GM19438 (cell line): ENCODE measurements around the gene NAXE.
"Not testable (repeated sequence)": the region's sequence is repeated elsewhere in the genome, so short reads cannot be mapped to it uniquely, and the experiment has no call there.

Experiments
- ATAC-seq: cut with Tn5 transposase; IDR thresholded peaks from one replicate; pipeline ENCODE4 v1.9.1; 2021; ENCODE audit warnings: low read depth; ENCODE audit not compliant: unreplicated experiment

Gene NAXE

DNA sequence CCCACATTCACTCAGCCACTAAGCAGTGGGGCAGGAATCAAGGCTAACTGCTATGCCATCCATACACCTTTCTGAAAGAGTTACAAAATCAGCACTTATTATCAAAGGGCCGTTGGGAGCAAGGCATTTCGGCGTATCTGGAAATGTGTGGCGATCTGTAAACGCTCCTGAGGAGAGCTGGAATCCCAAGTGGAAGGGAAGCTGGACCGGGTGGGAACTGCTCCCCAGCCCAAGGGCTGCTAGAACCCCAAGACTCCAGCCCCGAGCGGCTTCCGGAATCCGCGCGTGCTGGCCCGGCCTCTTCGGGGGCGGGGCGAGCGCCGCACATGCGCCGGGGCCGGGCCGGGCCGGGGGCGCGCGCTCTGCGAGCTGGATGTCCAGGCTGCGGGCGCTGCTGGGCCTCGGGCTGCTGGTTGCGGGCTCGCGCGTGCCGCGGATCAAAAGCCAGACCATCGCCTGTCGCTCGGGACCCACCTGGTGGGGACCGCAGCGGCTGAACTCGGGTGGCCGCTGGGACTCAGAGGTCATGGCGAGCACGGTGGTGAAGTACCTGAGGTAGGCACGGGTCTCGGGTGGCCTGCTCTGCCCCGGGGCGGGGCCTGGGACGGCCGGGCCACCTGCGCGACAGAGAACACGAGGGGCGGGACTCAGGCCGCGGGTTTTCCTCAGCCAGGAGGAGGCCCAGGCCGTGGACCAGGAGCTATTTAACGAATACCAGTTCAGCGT is at the start of gene NAXE:
TSS of gene NAXE (plus strand) at position 345 of the 726 bp plus-strand sequence. CDS start at position 374, 29 bp downstream.
- peak; percentile 92 for ATAC-seq

DNA sequence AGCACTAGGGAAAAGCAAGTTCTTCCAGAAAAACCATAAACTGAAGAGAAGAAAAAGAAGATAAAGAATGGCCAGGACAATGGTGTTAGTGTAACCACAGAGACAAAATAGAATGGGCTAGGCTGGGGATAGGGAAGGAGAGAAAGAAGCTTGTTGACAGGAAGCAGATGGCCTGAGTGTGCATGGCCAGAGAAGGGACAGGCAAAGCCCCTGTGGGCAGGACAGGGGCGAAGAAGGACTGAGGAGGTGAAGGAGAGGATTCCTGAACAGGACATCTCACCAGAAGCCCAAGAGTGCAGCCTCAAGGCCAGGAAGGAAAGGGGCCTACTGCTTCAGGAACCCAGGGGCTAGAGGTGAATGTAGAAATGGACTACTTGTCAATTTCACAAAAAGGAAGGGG is 48.5 kb upstream of the NAXE start:
- no peak for ATAC-seq

DNA sequence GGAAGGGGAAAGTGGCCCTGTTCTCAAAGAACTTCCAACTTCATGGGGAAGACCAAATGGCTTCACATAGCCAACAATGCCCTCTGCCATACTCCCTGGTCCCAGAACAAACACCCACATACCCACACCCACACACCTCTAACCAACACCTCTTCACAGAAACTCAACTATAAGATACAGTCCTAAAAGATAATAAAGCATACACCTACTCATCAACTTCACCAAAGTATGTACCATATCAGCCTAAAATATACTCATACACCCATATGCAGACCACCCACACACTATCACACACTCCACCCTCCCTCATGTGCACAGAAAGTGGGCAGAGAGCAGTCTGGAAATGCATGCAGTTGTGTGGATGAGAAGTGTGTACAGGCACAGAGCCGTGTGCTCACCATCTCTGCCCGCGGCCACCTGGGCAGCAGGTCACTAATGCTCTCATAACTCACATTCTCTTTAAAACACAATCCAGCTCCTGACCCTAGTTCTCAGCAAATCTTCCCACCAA is 46.9 kb upstream of the NAXE start:
- ATAC-seq: no peak

DNA sequence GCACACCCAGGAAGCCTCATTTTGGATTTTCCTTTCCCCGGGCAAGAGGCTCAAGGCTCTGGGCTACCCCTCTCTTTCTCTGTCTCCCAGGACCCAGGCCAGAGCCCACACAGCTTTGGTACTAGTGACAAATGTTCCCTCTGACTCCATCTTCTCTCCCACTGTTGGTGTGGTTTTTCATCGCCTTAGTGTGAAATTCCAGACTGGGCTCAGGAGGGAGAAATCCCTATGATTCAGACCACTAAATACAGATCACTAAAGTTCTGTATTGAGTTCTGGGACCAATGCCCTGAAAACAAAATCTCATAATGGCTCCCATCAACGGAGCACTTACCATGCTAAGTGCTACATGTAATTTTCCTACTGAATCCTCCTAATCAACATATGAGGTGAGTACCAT is 45.3 kb upstream of the NAXE start:
- ATAC-seq: no peak

DNA sequence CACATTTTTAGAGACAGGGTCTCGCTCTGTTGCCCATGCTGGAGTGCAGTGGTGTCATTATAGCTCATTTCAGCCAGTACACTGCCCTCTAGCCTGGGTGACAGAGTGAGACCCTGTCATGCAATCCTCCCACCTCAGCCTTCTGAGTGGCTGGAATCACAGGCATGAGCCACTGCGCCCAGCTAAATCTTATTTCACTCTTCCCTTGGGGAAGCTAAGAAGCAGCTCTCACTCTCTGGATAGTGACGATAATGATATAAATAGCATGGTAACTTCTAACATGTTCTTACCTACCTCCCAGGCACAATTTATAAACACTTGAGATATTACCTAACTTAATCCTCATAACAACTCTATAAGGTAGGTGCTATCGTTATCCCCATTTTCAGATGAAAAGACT is 44.1 kb upstream of the NAXE start:
- no peak for ATAC-seq

DNA sequence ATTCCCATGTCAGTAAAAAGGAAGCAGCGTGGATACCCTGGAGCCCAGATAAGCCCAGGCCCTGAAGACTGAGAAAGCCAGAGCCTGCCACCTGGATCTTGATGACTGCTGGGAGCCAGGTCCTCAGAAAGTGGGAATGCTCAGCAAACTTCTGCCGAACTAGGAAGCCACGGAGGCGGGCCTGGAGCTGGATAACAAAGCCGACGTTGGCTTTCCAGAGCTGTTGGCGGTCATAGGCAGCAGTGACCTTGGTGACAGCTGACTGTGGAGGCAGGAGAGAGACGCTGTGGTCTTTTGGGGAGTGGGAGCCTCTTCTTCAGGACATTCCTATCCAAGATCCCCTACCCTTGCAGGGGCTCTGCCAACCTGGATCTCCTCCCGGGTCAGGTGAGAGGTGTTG is 43.6 kb upstream of the NAXE start:
- ATAC-seq: no peak

DNA sequence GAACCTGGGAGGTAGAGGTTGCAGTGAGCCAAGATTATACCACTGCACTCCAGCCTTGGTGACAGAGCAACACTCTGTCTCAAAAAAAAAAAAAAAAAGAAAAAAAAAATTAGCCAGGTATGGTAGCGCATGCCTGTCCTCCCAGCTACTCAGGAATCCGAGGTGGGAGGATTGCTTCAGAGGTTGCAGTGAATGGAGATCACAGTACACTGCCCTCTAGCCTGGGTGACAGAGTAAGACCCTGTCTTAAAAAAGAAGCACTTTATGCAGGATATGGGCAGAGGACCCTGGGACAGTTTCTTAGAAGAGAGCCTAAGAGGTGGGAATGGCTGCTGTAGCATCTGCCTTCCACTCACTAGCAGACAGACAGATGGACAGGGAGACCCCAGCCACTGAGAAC is 42.2 kb upstream of the NAXE start:
- ATAC-seq: no peak

DNA sequence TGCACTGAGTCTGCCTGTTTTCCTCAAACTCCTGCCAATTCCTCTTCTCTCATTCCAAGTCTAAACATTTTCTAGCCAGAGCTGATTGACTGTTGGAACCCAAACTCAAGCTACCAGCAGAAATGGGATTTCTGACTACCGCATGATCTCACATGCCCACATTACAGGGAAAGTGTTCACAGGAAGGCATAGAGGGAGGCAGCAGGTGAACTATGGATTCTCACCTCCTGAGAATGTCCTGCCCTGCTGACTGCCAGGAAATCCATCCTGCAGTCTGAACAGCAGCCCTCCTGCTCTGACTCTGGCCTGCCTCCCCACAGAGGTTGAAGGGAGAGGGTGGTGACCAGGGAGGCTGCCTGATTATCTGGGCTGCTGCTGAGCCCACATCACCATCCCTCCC is 41.7 kb upstream of the NAXE start:
- no peak for ATAC-seq

DNA sequence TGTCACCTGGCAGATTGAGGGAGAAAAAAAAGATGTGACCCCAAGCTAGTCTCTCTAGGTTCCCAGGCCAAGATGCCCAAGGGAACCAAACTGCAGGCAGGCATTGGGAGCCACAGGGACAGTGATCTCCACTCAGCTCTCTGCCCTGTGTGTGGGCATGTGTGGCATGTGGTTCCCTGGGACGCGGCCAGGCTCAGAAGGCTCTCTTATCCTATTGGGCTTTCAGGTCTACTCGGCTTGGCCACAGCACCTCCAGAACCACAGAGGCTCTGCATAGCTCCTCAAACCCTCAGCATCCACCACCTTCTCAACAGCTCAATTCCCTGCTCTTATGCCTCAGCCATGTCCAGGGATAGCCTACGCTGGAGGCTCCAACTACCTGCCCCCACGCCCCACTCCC is 41.2 kb upstream of the NAXE start:
- no peak for ATAC-seq

DNA sequence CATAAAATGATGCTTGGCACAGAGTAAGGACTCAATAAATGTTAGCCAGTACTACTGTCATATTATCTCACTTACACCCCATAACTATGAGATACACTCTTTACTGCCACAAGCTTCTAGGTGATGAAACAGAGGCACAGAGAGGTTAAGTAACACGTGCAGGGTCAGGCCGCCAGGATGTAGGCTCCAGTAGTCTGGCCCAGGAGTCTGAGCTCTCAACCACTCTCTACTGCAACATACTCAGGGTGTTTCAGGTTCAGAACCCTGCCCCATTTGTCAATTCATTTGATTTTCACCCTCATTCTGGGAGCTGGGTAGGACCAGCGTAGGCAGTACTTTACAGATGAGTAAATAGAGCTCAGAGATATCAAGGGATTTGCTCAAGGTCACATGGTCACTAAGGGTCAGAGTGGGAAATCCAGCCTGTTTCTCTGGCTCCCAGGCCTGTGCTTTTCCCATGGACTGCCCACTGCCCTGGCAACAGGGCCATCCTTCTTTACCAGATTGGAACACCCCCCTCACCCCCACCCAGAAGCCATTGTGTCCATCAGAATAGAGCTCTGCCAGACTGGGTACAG is 40.4 kb upstream of the NAXE start:
- ATAC-seq: no peak

DNA sequence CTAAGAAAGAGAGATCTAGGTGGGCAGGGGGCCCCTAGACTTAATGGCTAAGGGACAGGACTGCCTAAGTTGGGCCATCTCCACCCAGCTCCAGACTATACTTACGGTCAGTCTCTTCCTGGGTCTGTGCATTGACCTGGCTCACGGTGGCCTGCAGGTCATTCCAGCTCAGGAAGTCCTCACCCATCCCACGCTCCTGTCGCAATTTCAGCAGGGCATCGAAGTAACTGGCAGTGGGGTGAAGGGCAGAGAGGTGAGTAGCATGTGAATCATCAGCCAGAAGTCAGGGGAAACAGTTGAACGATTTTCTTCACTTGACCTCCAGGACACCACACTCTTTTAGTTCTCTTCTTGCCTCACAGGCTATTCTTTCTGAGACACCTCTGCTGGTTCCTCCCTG is 39.7 kb upstream of the NAXE start:
- ATAC-seq: no peak

DNA sequence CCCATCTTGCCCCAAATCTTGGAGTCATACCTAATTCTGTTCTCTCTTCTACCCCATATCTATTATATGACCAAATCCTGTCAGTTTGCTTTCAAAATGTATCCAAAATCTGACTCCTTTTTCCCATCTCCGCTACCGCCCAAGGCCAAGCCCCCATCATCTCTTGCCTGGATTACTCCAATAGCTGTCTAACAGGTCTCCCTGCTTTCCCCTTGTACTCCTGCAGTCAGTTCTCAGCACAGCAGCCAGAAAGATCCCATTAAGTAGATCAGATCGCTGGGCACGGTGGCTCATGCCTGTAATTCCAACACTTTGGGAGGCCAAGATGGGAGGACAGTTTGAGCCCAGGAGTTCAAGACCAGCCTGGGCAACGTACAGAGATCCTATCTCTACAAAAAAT is 39.1 kb upstream of the NAXE start:
- ATAC-seq: no peak

DNA sequence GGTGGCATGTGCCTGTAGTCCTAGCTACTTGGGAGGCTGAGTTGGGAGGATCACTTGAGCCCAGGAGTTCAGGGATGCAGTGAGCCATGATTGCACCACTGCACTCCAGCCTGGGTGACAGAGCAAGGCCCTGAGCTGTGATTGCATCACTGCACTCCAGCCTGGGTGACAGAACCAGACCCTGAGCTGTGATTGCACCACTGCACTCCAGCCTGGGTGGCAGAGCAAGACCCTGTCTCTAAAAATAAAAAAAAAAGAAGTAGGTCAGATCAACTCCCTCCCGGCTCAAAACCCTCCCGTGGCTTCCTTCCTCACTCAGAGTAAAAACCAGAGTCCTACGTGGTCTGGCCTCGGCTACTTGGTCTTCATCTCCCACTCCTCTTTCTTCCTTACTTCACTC is 38.6 kb upstream of the NAXE start:
- not testable (repeated sequence) for ATAC-seq

DNA sequence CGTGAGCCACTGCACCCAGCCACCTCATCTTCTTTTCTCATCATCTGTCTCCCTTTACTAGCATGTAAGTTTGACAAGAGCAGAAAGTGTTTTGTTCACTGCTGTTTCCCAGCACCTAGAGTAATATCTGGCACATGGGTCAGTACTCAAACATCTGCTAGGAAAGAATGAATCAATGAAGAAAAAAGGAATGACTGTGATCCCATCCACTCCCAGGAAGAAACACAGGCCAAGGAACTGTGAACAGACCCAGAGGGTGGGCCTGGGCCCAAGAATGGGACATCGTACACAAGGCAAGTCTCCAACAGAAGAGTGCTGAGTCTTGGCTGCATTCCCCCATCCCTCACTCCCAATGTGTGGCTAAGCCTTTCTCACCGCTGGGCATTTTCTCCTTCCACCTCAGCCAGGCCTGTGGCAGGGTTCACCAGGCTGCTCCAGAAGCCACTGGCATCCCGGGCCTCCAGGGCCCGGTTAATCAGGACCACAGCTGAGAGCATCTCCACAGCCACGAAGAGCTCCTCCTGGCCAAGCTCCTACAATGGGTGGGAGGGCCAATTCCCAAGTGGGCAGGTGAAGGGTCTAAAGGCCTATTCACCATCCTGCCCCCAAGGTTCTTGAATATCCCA is 37.6 kb upstream of the NAXE start:
- ATAC-seq: no peak

DNA sequence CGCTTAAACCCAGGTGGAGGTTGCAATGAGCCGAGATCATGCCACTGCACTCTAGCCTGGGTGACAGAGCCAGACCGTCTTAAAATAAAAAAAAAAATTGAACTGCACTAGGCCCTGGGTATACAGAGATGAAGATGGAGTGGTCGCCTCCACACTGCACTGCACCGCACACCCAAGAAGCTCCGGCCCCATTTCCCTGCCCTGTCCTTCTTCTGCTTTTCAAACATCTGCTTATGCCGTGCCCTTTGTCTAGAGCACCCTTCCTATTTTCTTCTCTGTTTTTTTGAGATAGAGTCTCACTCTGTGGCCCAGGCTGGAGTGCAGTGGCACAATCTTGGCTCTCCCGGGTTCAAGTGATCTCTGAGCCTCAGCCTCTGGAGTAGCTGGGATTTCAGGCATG is 36.6 kb upstream of the NAXE start:
- no peak for ATAC-seq

DNA sequence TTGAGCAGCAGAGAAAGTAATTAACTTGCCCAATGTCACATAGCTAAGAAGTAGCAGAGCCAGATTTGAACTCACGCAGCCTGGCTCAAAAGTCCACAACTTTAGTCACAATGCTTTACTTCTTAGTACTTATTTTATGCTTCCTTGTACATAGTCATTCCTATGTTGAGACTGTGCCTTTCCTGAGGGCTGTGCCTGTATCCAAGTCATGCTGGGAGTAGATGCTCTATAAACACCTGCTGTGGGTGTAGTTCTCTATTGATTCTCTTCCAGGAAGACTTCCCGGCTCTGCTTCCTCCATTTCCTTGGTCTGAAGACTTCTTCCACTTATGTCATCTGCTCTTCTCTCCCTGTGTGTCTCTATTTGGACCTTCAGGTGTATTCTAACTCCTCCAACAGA is 35.9 kb upstream of the NAXE start:
- ATAC-seq: no peak

DNA sequence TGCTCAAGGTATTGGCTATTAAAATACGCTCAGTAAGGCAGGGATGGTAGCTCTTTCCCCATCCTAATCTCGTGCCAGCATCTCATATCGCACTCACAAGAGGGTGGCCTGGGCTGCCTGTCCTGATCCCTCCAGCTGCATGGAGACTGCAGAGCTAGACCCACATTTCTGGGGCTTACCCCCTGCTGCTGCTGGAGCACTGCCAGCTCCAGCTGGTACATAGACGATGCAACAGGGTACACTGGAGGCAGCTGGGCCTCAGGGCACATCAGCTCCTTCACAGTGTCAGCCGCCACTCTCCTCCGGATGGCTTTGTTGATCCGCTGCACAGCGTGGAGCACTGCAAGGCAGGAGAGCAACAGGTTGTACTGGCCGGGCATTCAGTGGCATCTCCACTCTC is 35.2 kb upstream of the NAXE start:
- ATAC-seq: no peak

DNA sequence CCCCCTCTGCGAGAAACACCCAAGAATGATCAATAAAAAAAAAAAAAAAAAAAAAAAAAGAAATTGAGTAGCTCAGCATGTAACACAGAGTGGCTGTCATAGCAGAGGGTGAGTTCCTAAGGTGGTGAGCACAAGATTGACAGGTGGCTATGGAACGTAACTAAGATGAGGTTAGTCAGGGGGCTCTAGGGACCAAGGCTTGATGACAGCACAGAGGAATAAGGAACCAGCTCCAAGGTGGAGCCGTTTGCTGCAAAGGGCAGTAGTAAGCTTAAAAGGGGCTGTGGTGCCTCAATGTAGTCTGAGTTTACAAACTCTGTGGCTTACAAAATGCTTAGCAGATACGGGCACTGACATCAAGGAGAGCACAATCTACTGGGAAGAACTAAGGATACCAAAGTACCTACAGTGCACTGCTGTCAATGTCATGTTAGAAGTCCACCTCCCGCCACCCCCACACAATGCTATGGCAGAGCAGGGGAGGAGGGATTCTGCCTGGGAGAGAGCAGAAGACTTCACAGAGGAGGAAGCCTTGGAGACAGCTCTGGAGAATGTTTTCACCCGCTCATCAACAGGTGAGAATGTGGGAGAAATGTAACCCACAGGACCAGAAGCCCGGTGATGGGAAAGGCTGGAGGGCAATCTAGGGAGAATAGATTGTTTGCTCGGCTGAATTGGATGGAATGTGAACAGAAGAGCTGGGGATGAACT is 32.3 kb upstream of the NAXE start:
- no peak for ATAC-seq

DNA sequence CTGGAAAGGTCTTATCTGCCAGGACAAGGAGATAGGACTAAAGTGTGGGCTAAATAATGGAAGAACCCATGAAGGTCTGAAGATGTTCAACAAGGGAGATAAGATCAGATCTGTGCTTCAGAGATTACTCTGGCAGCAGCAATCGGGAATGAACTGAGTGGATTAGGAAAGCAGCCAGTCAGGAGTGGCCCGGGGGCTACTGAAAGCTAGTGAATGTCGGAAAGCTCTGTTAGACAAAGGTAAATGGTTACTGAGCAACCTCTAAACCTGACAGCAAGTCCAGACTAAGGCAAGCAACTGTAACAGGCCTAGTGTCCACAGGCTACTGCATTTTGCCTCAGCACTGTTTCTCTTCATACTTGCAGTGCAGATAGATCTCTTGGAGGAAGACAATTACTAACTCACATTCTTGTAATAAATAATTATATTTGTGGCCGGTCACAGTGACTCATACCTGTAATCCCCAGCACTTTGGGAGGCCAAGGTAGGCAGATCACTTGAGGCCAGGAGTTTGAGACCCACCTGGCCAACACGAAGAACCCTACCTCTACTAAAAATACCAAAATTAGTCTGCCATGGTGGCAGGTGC is 31.7 kb upstream of the NAXE start:
- no peak for ATAC-seq

DNA sequence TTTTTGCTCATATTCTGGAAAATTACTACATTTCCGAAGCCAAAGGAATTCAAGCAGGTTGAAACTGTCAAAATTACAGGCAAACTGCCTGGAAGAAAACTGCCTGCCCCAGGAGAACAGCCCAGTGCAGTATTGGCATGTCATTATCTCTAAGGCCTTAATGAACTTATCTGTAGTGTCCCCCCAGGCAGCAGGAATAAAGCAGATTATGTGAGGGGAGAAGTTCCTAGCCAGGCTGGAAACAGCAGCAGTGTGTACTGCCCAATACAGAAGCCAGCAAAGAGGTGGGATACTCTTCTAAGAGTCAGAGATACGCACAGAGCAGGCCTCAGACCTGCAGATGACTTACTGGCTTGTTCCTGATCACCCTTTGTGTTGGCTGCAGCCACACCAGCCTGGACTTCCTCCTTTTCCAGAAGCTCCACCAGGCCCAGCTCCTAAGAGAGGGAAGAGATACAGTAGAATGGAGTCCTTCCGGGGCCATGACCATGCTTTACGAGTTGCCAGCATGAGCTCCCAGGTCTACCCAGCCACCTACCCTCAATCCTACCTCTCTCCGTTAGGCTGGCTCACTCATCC is 30.9 kb upstream of the NAXE start:
- ATAC-seq: no peak

DNA sequence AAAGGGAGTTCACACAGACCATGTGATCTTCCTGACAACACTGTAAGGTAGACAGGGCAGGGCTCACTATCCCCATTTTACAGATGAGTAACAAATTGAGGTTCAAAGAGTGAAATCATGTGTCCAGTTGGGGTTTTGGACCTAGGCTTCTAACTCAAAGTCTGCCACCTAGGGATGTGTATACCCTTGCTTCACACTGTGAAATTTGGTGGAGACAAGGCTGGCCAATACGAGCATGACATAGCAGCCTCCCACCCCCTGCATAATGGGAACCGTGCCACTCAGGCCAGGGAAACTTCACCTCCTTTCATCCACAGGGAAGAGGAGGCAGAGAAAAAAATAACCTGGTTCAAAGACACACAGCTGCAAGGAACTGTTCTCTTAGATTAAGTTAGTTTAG is 26.1 kb upstream of the NAXE start:
- ATAC-seq: no peak
